Neural cell (in vitro differentiated cells): ENCODE measurements around the gene IL7R.

Experiments
- EP300 ChIP-seq: fragments of 450-650 bp; conservative IDR thresholded peaks from 2 replicates; pipeline ENCODE4 v1.6.1; 2014; ENCODE audit warnings: antibody characterized with exemption, mild to moderate bottlenecking, moderate library complexity; ENCODE audit not compliant: poor library complexity, severe bottlenecking
- EZH2 ChIP-seq: fragments of 200-600, 300-800 bp; shearing (Covaris generic), sonication (generic); IDR thresholded peaks from 2 replicates; pipeline ENCODE4 v1.6.1; 2014; ENCODE audit warnings: antibody characterized with exemption, low read length, borderline replicate concordance, mild to moderate bottlenecking; ENCODE audit not compliant: insufficient read depth, poor library complexity, severe bottlenecking
- POLR2AphosphoS5 ChIP-seq: IDR thresholded peaks from 2 replicates; pipeline ENCODE4 v1.6.1; 2012
- RAD21 ChIP-seq: fragments of 450-650 bp; conservative IDR thresholded peaks from 2 replicates; pipeline ENCODE4 v1.6.1; 2014; ENCODE audit warnings: antibody characterized with exemption, mild to moderate bottlenecking, moderate library complexity
- SMC3 ChIP-seq: fragments of 450-650 bp; conservative IDR thresholded peaks from 2 replicates; pipeline ENCODE4 v1.6.1; 2014; ENCODE audit warnings: antibody characterized with exemption, mild to moderate bottlenecking, moderate library complexity; ENCODE audit not compliant: poor library complexity
- TF ChIP-seq, protein P1 (sequence below): IDR thresholded peaks from 2 replicates; pipeline ENCODE4 v1.6.1; 2012; ENCODE audit warnings: borderline replicate concordance
- TF ChIP-seq, protein P2 (sequence below): fragments of 450-650 bp; IDR thresholded peaks from 2 replicates; pipeline ENCODE4 v1.5.1; 2014; ENCODE audit warnings: antibody characterized with exemption, mild to moderate bottlenecking, moderate library complexity; ENCODE audit not compliant: poor library complexity, severe bottlenecking

DNA sequence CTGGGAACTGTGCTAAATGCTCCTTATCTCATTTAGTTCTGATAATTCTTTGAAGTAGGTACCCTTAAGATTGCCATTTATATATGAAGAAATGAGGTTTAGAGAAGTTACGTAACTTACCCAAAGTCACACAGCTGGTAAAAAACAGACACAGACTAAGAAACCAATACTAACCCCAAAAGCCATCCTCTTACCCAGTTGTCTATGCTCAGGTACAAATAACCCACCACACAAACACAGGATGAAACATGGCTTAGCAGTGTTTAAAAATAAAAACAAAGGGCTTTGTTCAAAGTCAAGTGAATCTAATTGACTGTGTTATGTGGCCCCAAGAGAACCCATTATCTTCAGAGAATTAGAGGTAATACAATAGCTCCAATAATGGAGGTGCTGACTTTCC, 37.0 kb upstream of the IL7R start:
- TF ChIP-seq, protein P1, sequence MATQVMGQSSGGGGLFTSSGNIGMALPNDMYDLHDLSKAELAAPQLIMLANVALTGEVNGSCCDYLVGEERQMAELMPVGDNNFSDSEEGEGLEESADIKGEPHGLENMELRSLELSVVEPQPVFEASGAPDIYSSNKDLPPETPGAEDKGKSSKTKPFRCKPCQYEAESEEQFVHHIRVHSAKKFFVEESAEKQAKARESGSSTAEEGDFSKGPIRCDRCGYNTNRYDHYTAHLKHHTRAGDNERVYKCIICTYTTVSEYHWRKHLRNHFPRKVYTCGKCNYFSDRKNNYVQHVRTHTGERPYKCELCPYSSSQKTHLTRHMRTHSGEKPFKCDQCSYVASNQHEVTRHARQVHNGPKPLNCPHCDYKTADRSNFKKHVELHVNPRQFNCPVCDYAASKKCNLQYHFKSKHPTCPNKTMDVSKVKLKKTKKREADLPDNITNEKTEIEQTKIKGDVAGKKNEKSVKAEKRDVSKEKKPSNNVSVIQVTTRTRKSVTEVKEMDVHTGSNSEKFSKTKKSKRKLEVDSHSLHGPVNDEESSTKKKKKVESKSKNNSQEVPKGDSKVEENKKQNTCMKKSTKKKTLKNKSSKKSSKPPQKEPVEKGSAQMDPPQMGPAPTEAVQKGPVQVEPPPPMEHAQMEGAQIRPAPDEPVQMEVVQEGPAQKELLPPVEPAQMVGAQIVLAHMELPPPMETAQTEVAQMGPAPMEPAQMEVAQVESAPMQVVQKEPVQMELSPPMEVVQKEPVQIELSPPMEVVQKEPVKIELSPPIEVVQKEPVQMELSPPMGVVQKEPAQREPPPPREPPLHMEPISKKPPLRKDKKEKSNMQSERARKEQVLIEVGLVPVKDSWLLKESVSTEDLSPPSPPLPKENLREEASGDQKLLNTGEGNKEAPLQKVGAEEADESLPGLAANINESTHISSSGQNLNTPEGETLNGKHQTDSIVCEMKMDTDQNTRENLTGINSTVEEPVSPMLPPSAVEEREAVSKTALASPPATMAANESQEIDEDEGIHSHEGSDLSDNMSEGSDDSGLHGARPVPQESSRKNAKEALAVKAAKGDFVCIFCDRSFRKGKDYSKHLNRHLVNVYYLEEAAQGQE, result no peak
- TF ChIP-seq, protein P2, sequence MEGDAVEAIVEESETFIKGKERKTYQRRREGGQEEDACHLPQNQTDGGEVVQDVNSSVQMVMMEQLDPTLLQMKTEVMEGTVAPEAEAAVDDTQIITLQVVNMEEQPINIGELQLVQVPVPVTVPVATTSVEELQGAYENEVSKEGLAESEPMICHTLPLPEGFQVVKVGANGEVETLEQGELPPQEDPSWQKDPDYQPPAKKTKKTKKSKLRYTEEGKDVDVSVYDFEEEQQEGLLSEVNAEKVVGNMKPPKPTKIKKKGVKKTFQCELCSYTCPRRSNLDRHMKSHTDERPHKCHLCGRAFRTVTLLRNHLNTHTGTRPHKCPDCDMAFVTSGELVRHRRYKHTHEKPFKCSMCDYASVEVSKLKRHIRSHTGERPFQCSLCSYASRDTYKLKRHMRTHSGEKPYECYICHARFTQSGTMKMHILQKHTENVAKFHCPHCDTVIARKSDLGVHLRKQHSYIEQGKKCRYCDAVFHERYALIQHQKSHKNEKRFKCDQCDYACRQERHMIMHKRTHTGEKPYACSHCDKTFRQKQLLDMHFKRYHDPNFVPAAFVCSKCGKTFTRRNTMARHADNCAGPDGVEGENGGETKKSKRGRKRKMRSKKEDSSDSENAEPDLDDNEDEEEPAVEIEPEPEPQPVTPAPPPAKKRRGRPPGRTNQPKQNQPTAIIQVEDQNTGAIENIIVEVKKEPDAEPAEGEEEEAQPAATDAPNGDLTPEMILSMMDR, result no peak
- TF ChIP-seq POLR2AphosphoS5 (no peak), RAD21 (no peak), SMC3 (no peak), EZH2 (no peak), EP300 (no peak)
